GM23338 (cell line): Measurements from ENCODE around the gene AIRE. TPM values are rescaled to one million over a fixed set of nuclear protein-coding genes. Genes with fewer than 3 reads are reported as not detected.

Experiments used
- ATAC-seq: fragments of 200-7000 bp; cut with Tn5 transposase; 3 replicates; pipeline ENCODE4 v1.9.1; 2020
- DNase-seq: peaks from one replicate; pipeline ENCODE4 v3.0.0-alpha.2; 2015; ENCODE audit warnings: low spot score
- H2AFZ ChIP-seq: fragments of 200-600 bp; sonication (generic); 2 replicates; pipeline ENCODE4 v1.8.0; 2016; ENCODE audit warnings: antibody characterized with exemption, mild to moderate bottlenecking, moderate library complexity
- H3F3A ChIP-seq: fragments of 200-600 bp; sonication (generic); replicated peaks from 2 replicates; pipeline ENCODE4 v1.8.0; 2017; ENCODE audit warnings: antibody characterized with exemption, mixed run types, low read depth
- H3K27ac ChIP-seq: fragments of 200-600 bp; sonication (generic); 2 replicates; pipeline ENCODE4 v1.6.1; 2016; ENCODE audit warnings: low read depth
- H3K27me3 ChIP-seq: fragments of 200-600 bp; sonication (generic); 2 replicates; pipeline ENCODE4 v1.8.0; 2016; ENCODE audit warnings: mild to moderate bottlenecking, mixed run types, moderate library complexity; ENCODE audit not compliant: insufficient read depth
- H3K36me3 ChIP-seq: fragments of 200-600 bp; sonication (generic); 2 replicates; pipeline ENCODE4 v1.8.0; 2016; ENCODE audit warnings: mild to moderate bottlenecking; ENCODE audit not compliant: insufficient read depth
- H3K4me1 ChIP-seq: fragments of 200-600 bp; sonication (generic); 2 replicates; pipeline ENCODE4 v1.8.0; 2016; ENCODE audit warnings: mild to moderate bottlenecking, moderate library complexity; ENCODE audit not compliant: insufficient read depth
- H3K4me2 ChIP-seq: fragments of 200-600 bp; sonication (generic); 2 replicates; pipeline ENCODE4 v1.7.1; 2017; ENCODE audit warnings: mixed run types
- H3K4me3 ChIP-seq: fragments of 200-600 bp; sonication (generic); 2 replicates; pipeline ENCODE4 v1.6.1; 2016; ENCODE audit warnings: mixed run types
- H3K79me2 ChIP-seq: fragments of 200-600 bp; sonication (generic); replicated peaks from 2 replicates; pipeline ENCODE4 v1.8.0; 2017; ENCODE audit warnings: mild to moderate bottlenecking; ENCODE audit not compliant: insufficient read depth
- H3K9me2 ChIP-seq: fragments of 200-600 bp; sonication (generic); 2 replicates; pipeline ENCODE4 v1.8.0; 2017; ENCODE audit not compliant: insufficient read depth
- H4K20me1 ChIP-seq: fragments of 200-600 bp; sonication (generic); replicated peaks from 2 replicates; pipeline ENCODE4 v1.8.0; 2017; ENCODE audit warnings: mild to moderate bottlenecking; ENCODE audit not compliant: insufficient read depth
- H3K27ac Mint-ChIP-seq: 2 replicates; pipeline ENCODE4 v1.8.0; 2020; ENCODE audit warnings: inconsistent platforms, mild to moderate bottlenecking, moderate library complexity, mixed read lengths
- H3K27me3 Mint-ChIP-seq: 3 replicates; pipeline ENCODE4 v1.8.0; 2022; ENCODE audit warnings: low read depth, mild to moderate bottlenecking, moderate library complexity, mixed read lengths, inconsistent platforms; ENCODE audit not compliant: insufficient read depth, poor library complexity
- H3K36me3 Mint-ChIP-seq: 3 replicates; pipeline ENCODE4 v1.8.0; 2021; ENCODE audit warnings: low read depth, mild to moderate bottlenecking, inconsistent platforms, moderate library complexity, mixed read lengths
- H3K4me1 Mint-ChIP-seq: 3 replicates; pipeline ENCODE4 v1.8.0; 2020; ENCODE audit warnings: mild to moderate bottlenecking, inconsistent platforms, mixed read lengths
- H3K4me3 Mint-ChIP-seq: 3 replicates; pipeline ENCODE4 v1.8.0; 2021; ENCODE audit warnings: moderate library complexity, mild to moderate bottlenecking, inconsistent platforms, mixed read lengths
- H3K9me3 Mint-ChIP-seq: 3 replicates; pipeline ENCODE4 v1.8.0; 2020; ENCODE audit warnings: moderate library complexity, mild to moderate bottlenecking, inconsistent platforms, mixed read lengths
- CREB1 ChIP-seq: fragments of 250-450 bp; sonication (Bioruptor Pico); IDR thresholded peaks from 2 replicates; pipeline ENCODE4 v1.5.0; 2020; ENCODE audit warnings: low read depth, mild to moderate bottlenecking, moderate library complexity
- EZH2 ChIP-seq: fragments of 200-600 bp; sonication (generic); IDR thresholded peaks from one replicate; pipeline ENCODE4 v1.8.0; 2017; ENCODE audit warnings: antibody characterized with exemption, mild to moderate bottlenecking, low read depth; ENCODE audit not compliant: unreplicated experiment
- EZH2phosphoT487 ChIP-seq: fragments of 200-600 bp; sonication (generic); IDR thresholded peaks from one replicate; pipeline ENCODE4 v1.8.1; 2018; ENCODE audit warnings: antibody characterized with exemption; ENCODE audit not compliant: unreplicated experiment
- JUNB ChIP-seq: IDR thresholded peaks from one replicate; pipeline ENCODE4 v1.6.1; 2016; ENCODE audit warnings: antibody characterized with exemption; ENCODE audit not compliant: unreplicated experiment
- NANOG ChIP-seq: IDR thresholded peaks from 2 replicates; pipeline ENCODE4 v1.6.1; 2016; ENCODE audit warnings: antibody characterized with exemption, borderline replicate concordance
- POLR2AphosphoS5 ChIP-seq: IDR thresholded peaks from 2 replicates; pipeline ENCODE4 v1.6.1; 2016; ENCODE audit warnings: antibody characterized with exemption, low read depth
- STAT1 ChIP-seq: IDR thresholded peaks from one replicate; pipeline ENCODE4 v1.6.1; 2016; ENCODE audit warnings: antibody characterized with exemption; ENCODE audit not compliant: unreplicated experiment
- ZNF114 ChIP-seq: fragments of 250-450 bp; sonication (Bioruptor Pico); IDR thresholded peaks from 2 replicates; pipeline ENCODE4 v1.5.0; 2020; ENCODE audit warnings: mild to moderate bottlenecking, moderate library complexity
- ZNF331 ChIP-seq: fragments of 250-450 bp; sonication (Bioruptor Pico); IDR thresholded peaks from 2 replicates; pipeline ENCODE4 v1.5.0; 2020; ENCODE audit warnings: low read depth, mild to moderate bottlenecking, moderate library complexity
- polyA plus RNA-seq: library from polyadenylated mRNA; unstranded; fragments of >200 nt; fragmentation: Nextera tagmentation; extraction: Ambion mirVana; gene quantifications from 2 replicates; pipeline ENCODE4 v1.2.1, GENCODE V29; 2016
- total RNA-seq: library from RNA; depleted of rRNA; stranded (reverse); fragments of >200 nt; shearing (Covaris generic); gene quantifications from 2 replicates; pipeline ENCODE4 v1.2.3, GENCODE V29; 2014
- TF ChIP-seq, protein P1 (sequence below): fragments of 250-450 bp; sonication (Bioruptor Pico); IDR thresholded peaks from 2 replicates; pipeline ENCODE4 v1.5.0; 2020; ENCODE audit warnings: mild to moderate bottlenecking, moderate library complexity
- TF ChIP-seq, protein P2 (sequence below): IDR thresholded peaks from one replicate; pipeline ENCODE4 v1.6.1; 2018; ENCODE audit warnings: antibody characterized with exemption; ENCODE audit not compliant: unreplicated experiment
- TF ChIP-seq, protein P3 (sequence below): IDR thresholded peaks from 2 replicates; pipeline ENCODE4 v1.6.1; 2016; ENCODE audit warnings: antibody characterized with exemption
- TF ChIP-seq, protein P4 (sequence below), 2 experiments: fragments of 200-600 bp in 1 of 2; sonication (generic) in 1 of 2; conservative IDR thresholded peaks; 2 replicates each; pipeline versions ENCODE4 v1.5.1 to v1.6.1; 2016 to 2017; ENCODE audit warnings: antibody characterized with exemption in 2 of 2, low read depth in 2 of 2, mild to moderate bottlenecking in 2 of 2, moderate library complexity in 1 of 2

Gene AIRE
- total and polyA plus RNA-seq, 2 experiments from 2014 or later = 0.10 TPM; not detected in 1

DNA sequence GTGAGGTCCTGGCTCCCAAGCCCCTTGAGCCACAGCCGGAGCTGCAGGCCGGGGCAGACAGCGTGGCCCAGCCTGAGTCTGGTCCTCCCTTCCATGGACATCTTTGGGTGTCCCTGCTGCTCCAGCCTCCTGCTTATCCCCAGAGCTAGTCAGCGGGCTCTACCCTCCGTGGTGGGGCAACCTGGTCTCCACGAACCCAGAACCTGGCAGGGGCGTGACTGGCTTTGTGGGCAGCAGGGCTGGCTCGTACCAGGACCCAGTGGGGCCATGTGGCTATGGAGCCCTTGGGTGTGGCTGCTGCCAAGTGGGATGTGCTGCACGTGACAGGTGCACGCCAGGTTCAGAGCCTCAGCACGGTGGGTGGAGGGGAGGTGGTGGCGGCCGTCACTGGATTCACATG, 35.2 kb downstream of the AIRE start:
- Histone ChIP-seq H3K79me2 (no peaks in the 10 kb centered on the region), H3K4me3 (no peak overlapping the region), H3K4me1 (no peaks in the 10 kb centered on the region), H3K4me2 (no peak overlapping the region), H4K20me1 (no peaks in the 10 kb centered on the region), H3F3A (no peaks in the 10 kb centered on the region), H3K9me2 (no peaks in the 10 kb centered on the region), H3K27me3 (no peaks in the 10 kb centered on the region), H2AFZ (no peak overlapping the region), H3K36me3 (no peaks in the 10 kb centered on the region), H3K27ac (no peak overlapping the region)
- TF ChIP-seq, protein P1, sequence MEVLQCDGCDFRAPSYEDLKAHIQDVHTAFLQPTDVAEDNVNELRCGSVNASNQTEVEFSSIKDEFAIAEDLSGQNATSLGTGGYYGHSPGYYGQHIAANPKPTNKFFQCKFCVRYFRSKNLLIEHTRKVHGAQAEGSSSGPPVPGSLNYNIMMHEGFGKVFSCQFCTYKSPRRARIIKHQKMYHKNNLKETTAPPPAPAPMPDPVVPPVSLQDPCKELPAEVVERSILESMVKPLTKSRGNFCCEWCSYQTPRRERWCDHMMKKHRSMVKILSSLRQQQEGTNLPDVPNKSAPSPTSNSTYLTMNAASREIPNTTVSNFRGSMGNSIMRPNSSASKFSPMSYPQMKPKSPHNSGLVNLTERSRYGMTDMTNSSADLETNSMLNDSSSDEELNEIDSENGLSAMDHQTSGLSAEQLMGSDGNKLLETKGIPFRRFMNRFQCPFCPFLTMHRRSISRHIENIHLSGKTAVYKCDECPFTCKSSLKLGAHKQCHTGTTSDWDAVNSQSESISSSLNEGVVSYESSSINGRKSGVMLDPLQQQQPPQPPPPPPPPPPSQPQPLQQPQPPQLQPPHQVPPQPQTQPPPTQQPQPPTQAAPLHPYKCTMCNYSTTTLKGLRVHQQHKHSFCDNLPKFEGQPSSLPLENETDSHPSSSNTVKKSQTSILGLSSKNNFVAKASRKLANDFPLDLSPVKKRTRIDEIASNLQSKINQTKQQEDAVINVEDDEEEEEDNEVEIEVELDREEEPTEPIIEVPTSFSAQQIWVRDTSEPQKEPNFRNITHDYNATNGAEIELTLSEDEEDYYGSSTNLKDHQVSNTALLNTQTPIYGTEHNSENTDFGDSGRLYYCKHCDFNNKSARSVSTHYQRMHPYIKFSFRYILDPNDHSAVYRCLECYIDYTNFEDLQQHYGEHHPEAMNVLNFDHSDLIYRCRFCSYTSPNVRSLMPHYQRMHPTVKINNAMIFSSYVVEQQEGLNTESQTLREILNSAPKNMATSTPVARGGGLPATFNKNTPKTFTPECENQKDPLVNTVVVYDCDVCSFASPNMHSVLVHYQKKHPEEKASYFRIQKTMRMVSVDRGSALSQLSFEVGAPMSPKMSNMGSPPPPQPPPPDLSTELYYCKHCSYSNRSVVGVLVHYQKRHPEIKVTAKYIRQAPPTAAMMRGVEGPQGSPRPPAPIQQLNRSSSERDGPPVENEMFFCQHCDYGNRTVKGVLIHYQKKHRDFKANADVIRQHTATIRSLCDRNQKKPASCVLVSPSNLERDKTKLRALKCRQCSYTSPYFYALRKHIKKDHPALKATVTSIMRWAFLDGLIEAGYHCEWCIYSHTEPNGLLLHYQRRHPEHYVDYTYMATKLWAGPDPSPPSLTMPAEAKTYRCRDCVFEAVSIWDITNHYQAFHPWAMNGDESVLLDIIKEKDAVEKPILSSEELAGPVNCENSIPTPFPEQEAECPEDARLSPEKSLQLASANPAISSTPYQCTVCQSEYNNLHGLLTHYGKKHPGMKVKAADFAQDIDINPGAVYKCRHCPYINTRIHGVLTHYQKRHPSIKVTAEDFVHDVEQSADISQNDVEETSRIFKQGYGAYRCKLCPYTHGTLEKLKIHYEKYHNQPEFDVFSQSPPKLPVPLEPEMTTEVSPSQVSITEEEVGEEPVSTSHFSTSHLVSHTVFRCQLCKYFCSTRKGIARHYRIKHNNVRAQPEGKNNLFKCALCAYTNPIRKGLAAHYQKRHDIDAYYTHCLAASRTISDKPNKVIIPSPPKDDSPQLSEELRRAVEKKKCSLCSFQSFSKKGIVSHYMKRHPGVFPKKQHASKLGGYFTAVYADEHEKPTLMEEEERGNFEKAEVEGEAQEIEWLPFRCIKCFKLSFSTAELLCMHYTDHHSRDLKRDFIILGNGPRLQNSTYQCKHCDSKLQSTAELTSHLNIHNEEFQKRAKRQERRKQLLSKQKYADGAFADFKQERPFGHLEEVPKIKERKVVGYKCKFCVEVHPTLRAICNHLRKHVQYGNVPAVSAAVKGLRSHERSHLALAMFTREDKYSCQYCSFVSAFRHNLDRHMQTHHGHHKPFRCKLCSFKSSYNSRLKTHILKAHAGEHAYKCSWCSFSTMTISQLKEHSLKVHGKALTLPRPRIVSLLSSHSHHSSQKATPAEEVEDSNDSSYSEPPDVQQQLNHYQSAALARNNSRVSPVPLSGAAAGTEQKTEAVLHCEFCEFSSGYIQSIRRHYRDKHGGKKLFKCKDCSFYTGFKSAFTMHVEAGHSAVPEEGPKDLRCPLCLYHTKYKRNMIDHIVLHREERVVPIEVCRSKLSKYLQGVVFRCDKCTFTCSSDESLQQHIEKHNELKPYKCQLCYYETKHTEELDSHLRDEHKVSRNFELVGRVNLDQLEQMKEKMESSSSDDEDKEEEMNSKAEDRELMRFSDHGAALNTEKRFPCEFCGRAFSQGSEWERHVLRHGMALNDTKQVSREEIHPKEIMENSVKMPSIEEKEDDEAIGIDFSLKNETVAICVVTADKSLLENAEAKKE = no peak
- TF ChIP-seq EZH2phosphoT487 = no peak
- no peak for TF ChIP-seq EZH2
- no peak for TF ChIP-seq CREB1 (CRISPR knock-in tag)
- TF ChIP-seq NANOG = no peak
- TF ChIP-seq, protein P2, sequence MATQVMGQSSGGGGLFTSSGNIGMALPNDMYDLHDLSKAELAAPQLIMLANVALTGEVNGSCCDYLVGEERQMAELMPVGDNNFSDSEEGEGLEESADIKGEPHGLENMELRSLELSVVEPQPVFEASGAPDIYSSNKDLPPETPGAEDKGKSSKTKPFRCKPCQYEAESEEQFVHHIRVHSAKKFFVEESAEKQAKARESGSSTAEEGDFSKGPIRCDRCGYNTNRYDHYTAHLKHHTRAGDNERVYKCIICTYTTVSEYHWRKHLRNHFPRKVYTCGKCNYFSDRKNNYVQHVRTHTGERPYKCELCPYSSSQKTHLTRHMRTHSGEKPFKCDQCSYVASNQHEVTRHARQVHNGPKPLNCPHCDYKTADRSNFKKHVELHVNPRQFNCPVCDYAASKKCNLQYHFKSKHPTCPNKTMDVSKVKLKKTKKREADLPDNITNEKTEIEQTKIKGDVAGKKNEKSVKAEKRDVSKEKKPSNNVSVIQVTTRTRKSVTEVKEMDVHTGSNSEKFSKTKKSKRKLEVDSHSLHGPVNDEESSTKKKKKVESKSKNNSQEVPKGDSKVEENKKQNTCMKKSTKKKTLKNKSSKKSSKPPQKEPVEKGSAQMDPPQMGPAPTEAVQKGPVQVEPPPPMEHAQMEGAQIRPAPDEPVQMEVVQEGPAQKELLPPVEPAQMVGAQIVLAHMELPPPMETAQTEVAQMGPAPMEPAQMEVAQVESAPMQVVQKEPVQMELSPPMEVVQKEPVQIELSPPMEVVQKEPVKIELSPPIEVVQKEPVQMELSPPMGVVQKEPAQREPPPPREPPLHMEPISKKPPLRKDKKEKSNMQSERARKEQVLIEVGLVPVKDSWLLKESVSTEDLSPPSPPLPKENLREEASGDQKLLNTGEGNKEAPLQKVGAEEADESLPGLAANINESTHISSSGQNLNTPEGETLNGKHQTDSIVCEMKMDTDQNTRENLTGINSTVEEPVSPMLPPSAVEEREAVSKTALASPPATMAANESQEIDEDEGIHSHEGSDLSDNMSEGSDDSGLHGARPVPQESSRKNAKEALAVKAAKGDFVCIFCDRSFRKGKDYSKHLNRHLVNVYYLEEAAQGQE = no peak
- TF ChIP-seq POLR2AphosphoS5 = no peak
- TF ChIP-seq, protein P3, sequence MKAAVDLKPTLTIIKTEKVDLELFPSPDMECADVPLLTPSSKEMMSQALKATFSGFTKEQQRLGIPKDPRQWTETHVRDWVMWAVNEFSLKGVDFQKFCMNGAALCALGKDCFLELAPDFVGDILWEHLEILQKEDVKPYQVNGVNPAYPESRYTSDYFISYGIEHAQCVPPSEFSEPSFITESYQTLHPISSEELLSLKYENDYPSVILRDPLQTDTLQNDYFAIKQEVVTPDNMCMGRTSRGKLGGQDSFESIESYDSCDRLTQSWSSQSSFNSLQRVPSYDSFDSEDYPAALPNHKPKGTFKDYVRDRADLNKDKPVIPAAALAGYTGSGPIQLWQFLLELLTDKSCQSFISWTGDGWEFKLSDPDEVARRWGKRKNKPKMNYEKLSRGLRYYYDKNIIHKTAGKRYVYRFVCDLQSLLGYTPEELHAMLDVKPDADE = no peak
- TF ChIP-seq ZNF331 (CRISPR knock-in tag) = no peak
- TF ChIP-seq, protein P4, sequence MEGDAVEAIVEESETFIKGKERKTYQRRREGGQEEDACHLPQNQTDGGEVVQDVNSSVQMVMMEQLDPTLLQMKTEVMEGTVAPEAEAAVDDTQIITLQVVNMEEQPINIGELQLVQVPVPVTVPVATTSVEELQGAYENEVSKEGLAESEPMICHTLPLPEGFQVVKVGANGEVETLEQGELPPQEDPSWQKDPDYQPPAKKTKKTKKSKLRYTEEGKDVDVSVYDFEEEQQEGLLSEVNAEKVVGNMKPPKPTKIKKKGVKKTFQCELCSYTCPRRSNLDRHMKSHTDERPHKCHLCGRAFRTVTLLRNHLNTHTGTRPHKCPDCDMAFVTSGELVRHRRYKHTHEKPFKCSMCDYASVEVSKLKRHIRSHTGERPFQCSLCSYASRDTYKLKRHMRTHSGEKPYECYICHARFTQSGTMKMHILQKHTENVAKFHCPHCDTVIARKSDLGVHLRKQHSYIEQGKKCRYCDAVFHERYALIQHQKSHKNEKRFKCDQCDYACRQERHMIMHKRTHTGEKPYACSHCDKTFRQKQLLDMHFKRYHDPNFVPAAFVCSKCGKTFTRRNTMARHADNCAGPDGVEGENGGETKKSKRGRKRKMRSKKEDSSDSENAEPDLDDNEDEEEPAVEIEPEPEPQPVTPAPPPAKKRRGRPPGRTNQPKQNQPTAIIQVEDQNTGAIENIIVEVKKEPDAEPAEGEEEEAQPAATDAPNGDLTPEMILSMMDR (conservative IDR thresholded peaks at IDR 0.05; ENCODE audit: low read depth in 2 of 2) = no peak
- TF ChIP-seq ZNF114 (CRISPR knock-in tag) = no peak
- TF ChIP-seq JUNB = no peak
- TF ChIP-seq STAT1 = no peak
- peaks cover 12% of the 10 kb centered on the region for H3K27me3 Mint-ChIP-seq
- peaks cover 3% of the 10 kb centered on the region; the same call in 2 of the 3 replicates for H3K36me3 Mint-ChIP-seq
- H3K27ac Mint-ChIP-seq = no peak overlapping the region
- ATAC-seq (no peak), DNase-seq (no peak)
- no peak overlapping the region for H3K4me3 Mint-ChIP-seq
- H3K9me3 Mint-ChIP-seq = no peaks in the 10 kb centered on the region
- no peaks in the 10 kb centered on the region for H3K4me1 Mint-ChIP-seq
